ENCODE results near the gene SLC44A3.

DNA sequence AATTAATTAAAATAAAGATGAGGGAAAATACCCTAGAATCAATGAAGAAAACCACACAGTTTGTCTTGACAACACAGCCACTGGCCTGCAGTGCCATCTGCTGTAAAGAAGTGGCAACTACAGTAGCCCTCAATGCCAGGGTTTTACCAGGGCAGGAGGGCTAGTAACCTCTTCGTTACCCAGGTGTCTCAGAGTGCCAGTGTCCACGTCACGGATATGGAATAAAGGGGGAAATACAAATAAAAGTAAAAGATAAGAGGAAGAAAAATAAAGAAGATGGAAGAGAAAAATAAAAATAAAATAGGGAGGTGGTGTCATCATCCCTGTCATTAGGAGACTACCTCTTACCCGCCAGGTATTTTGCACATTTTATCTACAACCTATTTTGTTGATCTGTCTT is 14.2 kb upstream of the SLC44A3 start:
- TF ChIP-seq, protein P1, sequence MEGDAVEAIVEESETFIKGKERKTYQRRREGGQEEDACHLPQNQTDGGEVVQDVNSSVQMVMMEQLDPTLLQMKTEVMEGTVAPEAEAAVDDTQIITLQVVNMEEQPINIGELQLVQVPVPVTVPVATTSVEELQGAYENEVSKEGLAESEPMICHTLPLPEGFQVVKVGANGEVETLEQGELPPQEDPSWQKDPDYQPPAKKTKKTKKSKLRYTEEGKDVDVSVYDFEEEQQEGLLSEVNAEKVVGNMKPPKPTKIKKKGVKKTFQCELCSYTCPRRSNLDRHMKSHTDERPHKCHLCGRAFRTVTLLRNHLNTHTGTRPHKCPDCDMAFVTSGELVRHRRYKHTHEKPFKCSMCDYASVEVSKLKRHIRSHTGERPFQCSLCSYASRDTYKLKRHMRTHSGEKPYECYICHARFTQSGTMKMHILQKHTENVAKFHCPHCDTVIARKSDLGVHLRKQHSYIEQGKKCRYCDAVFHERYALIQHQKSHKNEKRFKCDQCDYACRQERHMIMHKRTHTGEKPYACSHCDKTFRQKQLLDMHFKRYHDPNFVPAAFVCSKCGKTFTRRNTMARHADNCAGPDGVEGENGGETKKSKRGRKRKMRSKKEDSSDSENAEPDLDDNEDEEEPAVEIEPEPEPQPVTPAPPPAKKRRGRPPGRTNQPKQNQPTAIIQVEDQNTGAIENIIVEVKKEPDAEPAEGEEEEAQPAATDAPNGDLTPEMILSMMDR (IDR thresholded peaks at IDR 0.05; ENCODE audit: low read length), result peak; percentile 60
- TF ChIP-seq EZH2phosphoT487 (IDR thresholded peaks at IDR 0.05; ENCODE audit: low read length), result no peak
